GM21360 (cell line): ENCODE measurements around the gene LACC1.
A peak's percentile ranks its signal among the peaks of the same experiment; 100 is the strongest.

Source experiments
- ATAC-seq: cut with Tn5 transposase; IDR thresholded peaks from one replicate; pipeline ENCODE4 v1.9.1; 2021; ENCODE audit warnings: mild to moderate bottlenecking, moderate library complexity; ENCODE audit not compliant: unreplicated experiment

Gene LACC1

DNA sequence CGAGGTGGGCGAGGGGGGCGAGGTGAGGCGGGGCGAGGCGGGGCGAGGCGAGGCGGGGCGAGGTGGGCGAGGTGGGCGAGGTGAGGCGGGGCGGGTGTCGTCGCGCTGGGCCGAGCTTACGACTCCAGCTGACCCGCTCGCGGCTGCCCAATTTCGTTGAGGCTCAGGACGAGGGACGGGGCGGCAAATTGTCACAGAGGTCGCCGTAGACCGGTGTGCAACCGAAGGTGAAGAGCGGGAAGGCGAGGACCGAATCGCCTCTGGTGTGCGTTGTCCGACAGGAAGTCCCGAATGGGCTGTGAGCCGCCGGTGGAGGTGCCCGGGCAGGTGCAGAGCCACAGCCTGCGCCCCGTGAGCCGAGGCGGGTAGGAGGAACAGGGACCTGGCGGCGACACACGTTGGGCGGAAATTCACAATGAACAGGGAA lies at the start of gene LACC1:
LACC1 (plus strand) TSS at position 150 of the 427 bp plus-strand sequence. CDS start 1,082 bp downstream, outside the sequence.
- peak; percentile 34 for ATAC-seq

DNA sequence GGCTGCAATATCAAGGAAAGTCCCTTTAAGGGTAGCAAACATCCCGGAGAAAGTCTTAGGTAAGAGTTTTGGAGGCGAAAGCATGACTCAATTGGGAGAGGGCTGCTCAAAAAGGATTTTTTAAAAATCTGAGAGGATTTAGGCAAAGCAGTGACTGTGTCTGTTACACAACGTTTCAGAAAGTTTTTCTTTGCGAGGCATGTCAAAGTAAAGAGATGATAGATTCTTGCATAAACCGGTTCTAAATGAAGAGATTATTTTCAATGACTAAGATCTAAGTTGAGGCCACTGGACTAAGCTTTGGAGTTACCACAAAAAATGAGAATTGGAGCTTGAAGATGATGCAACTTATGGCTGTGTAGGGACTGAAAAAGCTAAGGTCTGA lies 49.2 kb upstream of the LACC1 start:
- ATAC-seq: no peak

DNA sequence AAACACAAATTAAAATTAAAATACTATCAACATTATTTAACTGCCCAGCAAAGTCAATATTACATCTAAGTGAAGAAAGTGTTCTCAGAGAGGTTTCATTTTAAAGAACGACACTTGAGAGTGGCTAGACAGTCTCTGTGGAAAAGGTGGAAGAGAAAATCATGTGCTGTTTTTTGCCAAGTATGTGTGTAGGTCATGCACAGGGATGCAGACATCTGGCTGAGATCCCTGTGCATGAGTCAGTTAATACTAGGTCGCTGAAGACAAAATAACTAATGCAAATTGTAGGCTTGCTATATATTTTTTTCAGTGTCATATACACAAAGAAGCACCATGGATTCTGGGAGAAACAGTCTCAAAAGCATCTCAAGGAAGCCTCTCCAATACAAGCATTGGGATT lies 48.6 kb upstream of the LACC1 start:
- no peak for ATAC-seq

DNA sequence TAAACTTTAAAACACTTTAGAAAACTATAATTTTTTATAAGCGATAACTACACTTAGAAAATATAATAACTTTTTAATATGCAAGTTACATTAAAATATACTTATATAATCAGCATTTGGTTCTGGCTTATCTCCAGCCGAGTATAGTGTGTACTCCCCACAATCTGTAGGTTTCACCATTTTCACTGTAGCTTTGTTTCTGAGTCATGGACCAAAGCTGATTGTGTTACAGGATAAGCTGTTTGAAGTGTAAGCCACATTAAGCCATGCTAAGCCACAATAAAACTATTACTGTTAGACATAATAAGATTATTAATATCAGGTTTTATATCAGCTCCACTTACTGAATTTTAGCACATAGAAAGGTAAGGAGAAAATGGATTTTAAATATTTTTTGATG lies 44.0 kb upstream of the LACC1 start:
- ATAC-seq: no peak

DNA sequence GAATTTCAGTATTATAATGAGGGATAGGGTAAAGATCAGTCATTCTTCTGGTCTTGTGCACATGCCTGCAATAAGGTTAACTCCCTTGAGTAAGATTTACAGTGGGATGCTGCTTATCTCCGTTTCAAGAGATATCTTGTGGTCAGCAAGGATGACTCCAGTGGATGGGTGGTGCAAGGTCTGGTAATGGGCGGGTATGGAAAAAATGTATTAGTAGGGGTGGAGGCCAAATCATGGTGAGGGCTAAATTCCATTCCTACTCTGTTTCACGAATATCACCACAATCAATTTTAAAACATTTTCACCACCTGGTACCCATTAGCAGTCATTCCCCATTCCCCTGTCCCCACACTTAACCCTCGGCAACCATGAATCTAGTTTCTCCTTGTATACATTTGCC lies 40.8 kb upstream of the LACC1 start:
- ATAC-seq: no peak

DNA sequence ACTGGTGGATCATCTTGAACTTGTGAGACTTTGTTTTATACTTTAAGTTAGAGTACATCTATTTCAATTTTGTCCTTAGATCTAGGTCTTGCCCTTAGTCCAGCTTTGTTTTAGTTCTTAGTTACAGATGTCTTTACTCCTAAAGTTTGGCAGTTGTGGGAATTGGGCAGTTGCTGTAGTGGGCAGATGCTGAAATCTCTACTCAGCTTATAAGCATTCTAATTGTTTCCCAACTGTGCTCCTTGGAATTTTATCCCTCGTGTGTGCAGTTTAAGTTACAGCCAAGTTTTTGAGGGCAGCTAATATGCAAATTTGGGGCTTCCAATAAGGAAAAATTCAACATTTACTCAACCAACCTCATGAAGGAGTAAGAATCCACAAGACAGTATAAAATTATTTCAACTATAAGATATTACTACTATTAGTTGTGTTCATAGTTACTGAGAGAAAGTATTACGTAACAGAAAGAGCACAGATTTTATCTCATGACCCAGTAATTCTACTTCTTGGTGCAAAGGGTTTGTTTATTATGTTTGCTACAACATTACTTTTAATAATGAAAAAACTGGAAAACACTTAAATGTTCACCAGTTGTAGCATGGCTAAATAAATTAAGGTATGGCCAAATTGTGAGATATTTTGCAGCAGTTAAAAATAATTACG lies 33.1 kb upstream of the LACC1 start:
- ATAC-seq: no peak

DNA sequence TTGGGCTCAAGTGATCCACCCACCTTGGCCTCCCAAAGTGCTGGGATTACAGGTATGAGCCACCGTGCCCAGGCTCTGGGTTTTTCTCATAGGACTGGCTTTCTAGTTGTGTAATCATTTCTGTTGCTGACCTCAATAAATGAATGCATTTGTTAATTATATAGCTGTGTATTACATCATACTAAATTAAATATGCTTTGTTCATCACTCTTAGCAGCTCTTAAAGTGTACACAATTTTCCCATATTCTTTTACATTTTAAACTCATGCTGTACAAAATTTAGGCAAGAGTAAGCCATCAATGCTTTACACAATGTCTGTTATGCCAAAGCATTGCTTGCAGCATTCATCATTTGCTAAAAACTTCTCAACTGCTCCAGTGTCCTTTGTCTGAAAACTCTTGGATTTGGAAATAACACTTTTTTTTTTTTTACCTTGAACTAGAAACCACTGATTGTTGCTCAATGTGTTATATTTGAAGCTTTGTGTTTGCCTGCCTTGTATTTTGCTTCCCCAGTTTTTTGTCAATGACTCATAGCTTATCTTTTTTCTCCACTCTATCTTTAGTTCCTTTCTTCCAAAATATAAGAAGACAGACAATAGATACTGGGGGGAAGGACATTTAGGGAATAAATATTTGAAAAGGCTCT lies 31.6 kb upstream of the LACC1 start:
- ATAC-seq: no peak

DNA sequence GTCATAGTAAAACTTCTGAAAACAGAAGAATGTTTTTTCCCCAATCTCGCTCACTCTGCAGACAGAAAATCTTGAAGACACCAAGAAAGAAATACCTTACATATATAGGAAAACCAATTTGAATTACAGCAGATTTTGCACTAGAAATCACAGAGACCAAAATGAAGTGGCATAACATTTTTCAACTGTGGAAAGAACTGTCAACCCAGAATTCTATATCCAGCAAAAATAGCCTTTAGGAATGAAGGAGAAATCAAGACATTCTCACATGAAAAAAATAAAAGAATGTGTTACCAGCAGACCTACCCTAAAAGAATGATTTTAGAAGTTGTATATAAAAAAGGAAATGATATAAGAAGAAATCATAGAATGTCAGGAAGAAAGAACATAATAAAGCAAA lies 28.8 kb upstream of the LACC1 start:
- no peak for ATAC-seq

DNA sequence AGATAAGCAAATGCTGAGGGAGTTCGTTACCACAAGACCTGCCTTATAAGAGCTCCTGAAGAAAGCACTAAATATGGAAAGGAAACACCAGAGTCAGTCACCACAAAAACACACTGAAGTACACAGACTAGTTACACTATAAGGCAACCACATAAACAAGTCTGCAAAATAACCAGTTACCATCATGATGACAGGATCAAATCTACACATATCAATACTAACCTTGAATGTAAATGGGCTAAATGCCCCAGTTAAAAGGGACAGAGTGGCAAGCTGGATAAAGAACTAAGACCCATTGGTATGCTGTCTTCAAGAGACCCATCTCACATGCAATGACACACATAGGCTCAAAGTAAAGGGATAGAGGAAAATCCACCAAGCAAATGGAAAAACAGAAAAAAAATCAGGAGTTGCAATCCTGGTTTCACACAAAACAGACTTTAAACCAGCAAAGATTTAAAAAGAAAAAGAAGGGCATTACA lies 26.7 kb upstream of the LACC1 start:
- no peak for ATAC-seq

DNA sequence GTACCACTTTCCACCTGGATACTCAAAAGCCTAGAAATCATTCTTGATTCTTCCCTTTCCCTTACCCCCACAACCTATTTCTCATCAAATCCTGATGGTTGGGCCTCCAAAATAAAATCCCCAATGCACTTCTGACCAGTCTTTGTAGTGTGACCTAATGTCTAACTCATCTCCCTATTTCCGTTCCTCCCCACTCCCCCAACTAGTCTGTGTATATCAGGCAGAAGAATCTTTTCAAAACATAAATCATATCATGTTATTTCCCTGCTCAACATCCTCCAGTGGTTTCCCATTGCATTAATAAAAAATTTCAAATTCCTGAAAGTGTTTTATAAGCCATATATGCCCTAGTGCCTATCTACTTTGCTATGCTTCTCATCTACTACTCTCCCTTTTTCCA lies 17.8 kb upstream of the LACC1 start:
- no peak for ATAC-seq

DNA sequence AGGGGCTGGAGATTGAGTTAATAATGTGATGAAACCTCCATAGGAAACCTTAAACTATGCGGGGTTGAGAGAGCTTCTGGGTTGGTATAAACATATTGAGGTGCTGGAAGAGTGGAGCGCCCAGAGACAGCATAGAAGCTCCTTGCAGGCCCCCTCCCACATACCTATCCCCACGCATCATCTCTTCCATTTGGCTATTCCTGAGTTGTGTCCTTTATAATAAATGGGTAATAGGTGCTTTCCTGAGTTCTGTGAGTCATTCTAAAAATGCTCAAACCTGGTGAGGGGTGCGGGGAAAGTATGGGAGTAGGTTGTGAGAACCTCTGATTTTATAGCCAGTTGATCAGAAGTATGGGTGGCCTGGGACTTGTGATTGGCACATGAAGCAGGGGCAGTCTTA lies 14.8 kb upstream of the LACC1 start:
- no peak for ATAC-seq

DNA sequence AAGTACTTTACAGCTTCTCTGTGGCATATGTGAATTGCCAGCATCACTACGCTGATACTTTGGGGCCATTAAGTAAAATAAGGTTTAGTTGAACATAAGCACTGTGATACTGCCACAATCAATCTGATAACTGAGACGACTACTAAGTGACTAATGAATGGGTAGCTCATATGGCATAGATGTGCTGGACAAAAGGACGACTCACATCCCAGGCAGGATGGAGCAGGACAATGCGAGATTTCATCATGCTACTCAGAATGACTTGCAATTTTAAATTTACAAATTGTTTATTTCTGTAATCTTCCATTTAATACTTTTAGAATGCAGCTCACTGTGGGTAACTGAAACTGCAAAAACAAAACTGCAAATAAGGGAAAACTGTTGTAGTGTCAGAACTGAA lies 13.8 kb upstream of the LACC1 start:
- ATAC-seq: no peak

DNA sequence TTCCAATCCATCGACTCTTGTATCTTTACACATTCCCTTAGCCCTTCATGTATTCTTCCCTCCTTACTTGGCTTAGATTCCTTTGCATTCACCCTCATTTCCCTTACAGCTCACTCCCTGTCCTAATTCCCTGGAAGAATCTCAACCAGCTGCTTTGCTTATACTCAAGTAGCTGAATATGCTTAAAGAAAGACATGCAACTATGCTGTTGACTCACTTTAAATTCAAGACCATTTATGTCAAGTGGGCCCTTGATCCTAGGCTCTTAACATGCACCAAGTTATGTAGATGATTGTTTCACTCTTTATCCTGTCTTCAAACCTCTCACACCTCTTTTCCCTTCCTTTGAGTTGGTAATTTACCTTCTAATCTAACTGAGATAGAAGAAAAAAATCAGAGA lies 7.5 kb upstream of the LACC1 start:
- no peak for ATAC-seq

DNA sequence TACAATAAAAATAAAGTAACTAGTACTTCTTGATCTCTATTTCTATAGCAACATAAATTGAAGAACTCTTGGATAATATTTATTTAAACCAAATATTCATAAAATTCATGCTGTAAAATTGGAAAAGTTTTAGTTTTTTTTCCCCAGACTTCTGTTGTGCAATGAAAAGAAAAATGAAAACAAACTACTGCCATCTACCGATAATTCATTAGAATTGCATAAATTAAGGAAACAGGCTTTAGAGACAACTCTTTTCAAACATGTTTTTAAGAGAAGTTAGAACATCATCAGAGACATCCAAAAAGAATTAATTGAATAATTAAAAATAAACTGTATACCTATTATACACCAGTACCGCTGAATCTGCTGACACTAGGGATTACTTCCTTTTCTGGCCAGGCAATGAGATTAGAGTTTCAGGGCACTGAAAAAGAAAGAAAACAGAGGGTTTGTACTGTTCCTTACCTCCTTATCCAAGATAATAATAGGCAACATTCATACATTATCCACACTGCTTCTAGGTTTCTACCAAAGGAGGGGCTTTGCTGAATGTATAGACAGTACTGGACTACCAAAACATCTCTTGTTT lies 5.1 kb upstream of the LACC1 start:
- no peak for ATAC-seq

DNA sequence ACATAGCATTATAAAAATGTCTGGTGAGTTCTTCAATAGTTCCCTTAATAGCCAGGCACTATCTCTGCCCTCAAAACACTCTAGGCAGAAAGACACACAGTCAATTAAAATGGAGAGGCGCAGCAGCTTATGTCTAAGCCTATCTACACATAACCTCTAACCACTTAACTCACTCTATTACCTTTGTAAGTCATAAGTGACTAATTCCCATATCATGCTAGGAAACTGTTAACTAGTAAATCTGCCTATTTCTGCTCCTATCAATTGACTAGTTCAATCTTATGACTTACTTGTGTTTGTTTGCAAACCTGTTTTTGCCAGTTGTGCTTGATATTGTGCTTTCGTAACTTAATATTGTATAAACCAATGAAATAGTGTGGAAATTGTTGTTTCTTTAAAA lies 3.3 kb upstream of the LACC1 start:
- ATAC-seq: no peak

DNA sequence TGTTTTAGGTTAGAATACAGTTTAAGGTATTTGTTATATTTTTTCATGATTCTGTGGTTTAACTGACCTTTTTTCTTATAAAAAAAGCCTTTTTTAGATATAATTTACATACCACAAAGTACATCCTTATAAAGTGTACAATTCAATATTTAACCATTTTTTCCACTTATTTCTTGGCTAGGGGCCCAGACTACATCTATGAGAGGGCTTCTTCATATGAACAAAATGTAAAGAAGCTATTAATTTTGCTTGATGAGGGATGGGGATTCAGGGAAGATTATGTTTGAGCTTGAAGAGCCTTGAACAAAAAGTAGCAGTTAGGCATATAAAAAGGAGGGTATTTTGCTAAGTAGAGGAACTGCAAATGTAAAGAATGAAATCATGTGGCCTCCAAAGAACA lies 2.4 kb upstream of the LACC1 start:
- ATAC-seq: no peak

DNA sequence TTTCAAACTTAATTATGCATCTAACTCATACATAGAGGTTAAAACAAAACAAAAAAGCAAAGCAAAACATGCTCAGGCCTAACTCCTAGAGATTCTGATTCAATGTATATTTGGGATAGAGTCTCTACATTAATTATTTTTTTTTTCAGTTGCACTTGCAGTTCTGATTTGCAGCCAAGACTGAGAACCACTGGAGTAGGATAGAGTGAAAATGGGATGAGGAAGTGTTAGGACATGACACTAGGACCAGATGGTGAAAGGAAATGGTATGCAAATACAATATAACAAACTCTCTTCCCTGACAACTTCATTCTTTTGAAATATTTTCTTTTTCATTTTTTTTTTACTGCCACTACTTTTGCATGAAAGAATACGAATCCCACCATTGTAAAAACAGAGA lies 1.9 kb upstream of the LACC1 start:
- no peak for ATAC-seq

DNA sequence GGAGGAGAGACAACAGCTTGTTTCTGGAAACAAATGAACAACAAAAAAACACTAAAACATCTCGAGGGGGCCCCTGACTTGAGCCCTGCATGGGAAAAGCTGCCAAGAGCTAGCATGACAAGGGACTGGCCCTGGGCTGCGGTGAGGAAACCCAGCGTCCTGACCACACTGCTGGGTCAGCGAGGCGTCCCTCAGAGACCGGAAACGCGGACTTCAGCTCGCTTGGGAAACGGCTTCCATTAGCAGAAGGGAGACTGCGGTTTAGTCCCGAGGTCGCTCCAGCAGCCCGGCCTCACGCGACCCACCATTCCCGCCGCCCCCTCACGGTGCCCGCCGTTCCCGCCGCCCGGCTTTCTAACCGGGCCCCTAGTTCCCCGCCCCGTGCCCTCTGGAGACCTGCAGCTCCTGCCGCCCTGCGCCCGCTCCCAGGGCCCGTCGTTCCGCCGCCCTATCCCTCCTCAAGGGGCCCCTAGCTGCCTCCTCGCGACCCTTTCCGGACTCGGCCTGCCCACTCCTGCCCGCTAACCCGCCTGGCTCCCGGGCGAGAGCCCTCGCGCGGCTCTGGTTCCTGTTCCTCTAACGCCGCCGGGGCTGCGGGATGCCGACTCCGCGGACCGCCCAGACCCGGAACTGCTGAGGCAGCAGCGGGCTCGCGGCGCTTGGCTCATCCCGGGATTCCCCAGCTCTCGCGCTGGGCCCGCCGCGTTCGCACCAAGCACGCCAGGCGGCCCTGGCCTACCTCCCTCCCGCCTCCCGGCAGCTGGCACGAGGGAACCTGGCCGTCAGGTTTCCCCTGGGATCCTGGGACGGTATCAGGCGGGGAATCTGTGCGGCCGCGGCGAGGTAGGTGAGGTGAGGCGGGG lies 581 bp upstream of the LACC1 start, which contains the start of gene CCDC122:
CCDC122 (minus strand) TSS at position 849 of the 863 bp plus-strand sequence. CDS start 10,364 bp downstream, outside the sequence.
- peak; percentile 65 for ATAC-seq

DNA sequence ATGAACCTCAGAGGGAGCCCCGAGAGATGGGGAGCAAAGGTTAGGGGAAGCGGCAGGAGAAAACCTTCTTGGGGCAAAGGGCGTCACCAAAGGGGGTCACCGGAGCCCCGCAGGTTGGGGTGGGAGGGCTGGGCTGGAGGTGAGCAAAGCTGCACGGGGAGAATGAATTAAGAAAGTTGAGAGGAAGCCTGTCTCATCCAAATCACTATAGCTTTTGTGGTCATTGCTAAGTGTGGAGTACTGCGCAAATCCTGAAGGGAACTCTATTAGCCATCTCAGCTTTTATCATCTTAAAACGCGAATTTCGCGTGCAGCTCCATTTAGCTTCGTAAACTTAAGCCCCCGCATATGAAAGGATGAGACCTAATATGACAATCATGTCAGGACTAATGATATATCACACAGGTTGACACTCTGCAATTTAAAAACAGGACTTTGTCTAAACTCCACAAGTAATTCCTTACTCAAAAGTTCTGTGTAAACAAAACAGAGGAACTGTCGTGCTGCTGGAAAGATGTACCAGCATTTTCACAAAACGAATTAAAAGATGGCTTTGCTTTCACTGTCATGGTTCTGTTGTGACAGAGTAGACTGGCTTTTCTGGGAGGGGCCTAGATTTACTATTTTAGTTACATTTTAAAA lies 631 bp downstream of the LACC1 start:
- ATAC-seq: no peak

DNA sequence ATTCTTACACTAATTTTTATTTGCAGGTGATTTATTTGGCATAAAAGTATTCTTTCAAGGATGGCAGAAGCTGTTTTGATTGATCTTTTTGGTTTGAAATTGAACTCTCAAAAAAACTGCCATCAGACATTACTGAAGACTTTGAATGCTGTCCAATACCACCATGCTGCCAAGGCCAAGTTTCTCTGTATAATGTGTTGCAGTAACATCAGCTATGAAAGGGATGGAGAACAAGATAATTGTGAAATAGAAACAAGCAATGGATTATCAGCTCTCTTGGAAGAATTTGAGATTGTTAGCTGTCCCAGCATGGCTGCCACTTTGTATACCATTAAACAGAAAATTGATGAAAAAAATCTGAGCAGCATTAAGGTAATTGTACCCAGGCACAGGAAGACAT lies 1.2 kb downstream of the LACC1 start:
- no peak for ATAC-seq

DNA sequence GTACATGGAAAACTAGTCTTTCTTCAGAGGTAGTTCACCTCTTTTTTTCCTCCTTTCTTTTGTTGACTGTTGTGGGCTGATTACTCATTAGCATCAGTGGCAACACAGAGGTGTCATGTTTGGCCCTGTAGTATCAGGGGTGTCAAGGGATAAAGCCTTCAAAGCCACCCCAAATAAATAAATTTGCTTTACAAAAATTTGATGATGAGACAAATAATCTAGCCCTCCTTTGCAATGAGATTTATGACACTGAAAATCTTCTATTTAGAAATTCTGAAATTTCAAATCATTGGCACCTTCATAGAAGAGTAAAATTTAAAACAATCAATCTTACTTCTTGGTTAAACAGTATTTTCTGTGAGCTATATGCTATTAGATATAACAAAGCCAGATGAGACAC lies 1.9 kb downstream of the LACC1 start:
- no peak for ATAC-seq
